SK-N-MC (cell line): ENCODE results near the gene ADRB1.

ENCODE experiments used
- DNase-seq: peaks from one replicate; pipeline ENCODE4 v3.0.0-alpha.2; 2011; ENCODE audit warnings: low read depth, low spot score
- H3K27ac ChIP-seq: fragments of 200-600 bp; sonication (generic); 2 replicates; pipeline ENCODE4 v1.5.1; 2016; ENCODE audit warnings: mixed run types
- H3K36me3 ChIP-seq: fragments of 200-600 bp; sonication (generic); 2 replicates; pipeline ENCODE4 v1.6.1; 2017; ENCODE audit warnings: antibody characterized with exemption, low read length, mixed read lengths; ENCODE audit not compliant: insufficient read depth
- H3K4me3 ChIP-seq: fragments of 200-600 bp; sonication (generic); 2 replicates; pipeline ENCODE4 v1.5.1; 2016
- H3K9ac ChIP-seq: fragments of 200-600 bp; sonication (generic); 2 replicates; pipeline ENCODE4 v1.8.0; 2017; ENCODE audit warnings: mixed run types, mixed read lengths; ENCODE audit not compliant: insufficient read length
- H3K9me3 ChIP-seq: fragments of 200-600 bp; sonication (generic); 2 replicates; pipeline ENCODE4 v1.6.1; 2017; ENCODE audit warnings: low read depth, mild to moderate bottlenecking, antibody characterized with exemption, low read length, moderate library complexity, mixed read lengths
- EZH2 ChIP-seq: fragments of 200-600 bp; sonication (generic); IDR thresholded peaks from one replicate; pipeline ENCODE4 v1.6.1; 2017; ENCODE audit warnings: antibody characterized with exemption
- FOXP2 ChIP-seq: optimal IDR thresholded peaks from 2 replicates; pipeline ENCODE3; 2011; ENCODE audit warnings: mild to moderate bottlenecking, moderate library complexity; ENCODE audit not compliant: insufficient read depth; ENCODE audit errors: extremely low read length, control extremely low read depth
- POLR2AphosphoS5 ChIP-seq: IDR thresholded peaks from 2 replicates; pipeline ENCODE4 v1.6.1; 2012; ENCODE audit warnings: mild to moderate bottlenecking, low read depth, low read length, borderline replicate concordance

The ADRB1 gene

DNA sequence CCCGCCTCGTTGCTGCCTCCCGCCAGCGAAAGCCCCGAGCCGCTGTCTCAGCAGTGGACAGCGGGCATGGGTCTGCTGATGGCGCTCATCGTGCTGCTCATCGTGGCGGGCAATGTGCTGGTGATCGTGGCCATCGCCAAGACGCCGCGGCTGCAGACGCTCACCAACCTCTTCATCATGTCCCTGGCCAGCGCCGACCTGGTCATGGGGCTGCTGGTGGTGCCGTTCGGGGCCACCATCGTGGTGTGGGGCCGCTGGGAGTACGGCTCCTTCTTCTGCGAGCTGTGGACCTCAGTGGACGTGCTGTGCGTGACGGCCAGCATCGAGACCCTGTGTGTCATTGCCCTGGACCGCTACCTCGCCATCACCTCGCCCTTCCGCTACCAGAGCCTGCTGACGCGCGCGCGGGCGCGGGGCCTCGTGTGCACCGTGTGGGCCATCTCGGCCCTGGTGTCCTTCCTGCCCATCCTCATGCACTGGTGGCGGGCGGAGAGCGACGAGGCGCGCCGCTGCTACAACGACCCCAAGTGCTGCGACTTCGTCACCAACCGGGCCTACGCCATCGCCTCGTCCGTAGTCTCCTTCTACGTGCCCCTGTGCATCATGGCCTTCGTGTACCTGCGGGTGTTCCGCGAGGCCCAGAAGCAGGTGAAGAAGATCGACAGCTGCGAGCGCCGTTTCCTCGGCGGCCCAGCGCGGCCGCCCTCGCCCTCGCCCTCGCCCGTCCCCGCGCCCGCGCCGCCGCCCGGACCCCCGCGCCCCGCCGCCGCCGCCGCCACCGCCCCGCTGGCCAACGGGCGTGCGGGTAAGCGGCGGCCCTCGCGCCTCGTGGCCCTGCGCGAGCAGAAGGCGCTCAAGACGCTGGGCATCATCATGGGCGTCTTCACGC is 825 bp downstream of the ADRB1 start:
- no peak for DNase-seq
- Histone ChIP-seq H3K9ac (peak overlapping the region; percentile 93), H3K27ac (peak overlapping the region; percentile 92), H3K4me3 (peak overlapping the region; percentile 87), H3K9me3 (no peaks in the 10 kb centered on the region), H3K36me3 (peaks cover 36% of the 10 kb centered on the region)
- no peak for TF ChIP-seq EZH2
- TF ChIP-seq POLR2AphosphoS5 = no peak
- peak; percentile 28 for TF ChIP-seq FOXP2

DNA sequence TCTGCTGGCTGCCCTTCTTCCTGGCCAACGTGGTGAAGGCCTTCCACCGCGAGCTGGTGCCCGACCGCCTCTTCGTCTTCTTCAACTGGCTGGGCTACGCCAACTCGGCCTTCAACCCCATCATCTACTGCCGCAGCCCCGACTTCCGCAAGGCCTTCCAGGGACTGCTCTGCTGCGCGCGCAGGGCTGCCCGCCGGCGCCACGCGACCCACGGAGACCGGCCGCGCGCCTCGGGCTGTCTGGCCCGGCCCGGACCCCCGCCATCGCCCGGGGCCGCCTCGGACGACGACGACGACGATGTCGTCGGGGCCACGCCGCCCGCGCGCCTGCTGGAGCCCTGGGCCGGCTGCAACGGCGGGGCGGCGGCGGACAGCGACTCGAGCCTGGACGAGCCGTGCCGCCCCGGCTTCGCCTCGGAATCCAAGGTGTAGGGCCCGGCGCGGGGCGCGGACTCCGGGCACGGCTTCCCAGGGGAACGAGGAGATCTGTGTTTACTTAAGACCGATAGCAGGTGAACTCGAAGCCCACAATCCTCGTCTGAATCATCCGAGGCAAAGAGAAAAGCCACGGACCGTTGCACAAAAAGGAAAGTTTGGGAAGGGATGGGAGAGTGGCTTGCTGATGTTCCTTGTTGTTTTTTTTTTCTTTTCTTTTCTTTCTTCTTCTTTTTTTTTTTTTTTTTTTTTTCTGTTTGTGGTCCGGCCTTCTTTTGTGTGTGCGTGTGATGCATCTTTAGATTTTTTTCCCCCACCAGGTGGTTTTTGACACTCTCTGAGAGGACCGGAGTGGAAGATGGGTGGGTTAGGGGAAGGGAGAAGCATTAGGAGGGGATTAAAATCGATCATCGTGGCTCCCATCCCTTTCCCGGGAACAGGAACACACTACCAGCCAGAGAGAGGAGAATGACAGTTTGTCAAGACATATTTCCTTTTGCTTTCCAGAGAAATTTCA is 1.7 kb downstream of the ADRB1 start:
- Histone ChIP-seq H3K9ac (peak overlapping the region; percentile 93), H3K9me3 (no peaks in the 10 kb centered on the region), H3K27ac (peak overlapping the region; percentile 92), H3K36me3 (peaks cover 41% of the 10 kb centered on the region), H3K4me3 (peak overlapping the region; percentile 87)
- TF ChIP-seq EZH2 (no peak), FOXP2 (no peak), POLR2AphosphoS5 (no peak)
- DNase-seq = no peak

DNA sequence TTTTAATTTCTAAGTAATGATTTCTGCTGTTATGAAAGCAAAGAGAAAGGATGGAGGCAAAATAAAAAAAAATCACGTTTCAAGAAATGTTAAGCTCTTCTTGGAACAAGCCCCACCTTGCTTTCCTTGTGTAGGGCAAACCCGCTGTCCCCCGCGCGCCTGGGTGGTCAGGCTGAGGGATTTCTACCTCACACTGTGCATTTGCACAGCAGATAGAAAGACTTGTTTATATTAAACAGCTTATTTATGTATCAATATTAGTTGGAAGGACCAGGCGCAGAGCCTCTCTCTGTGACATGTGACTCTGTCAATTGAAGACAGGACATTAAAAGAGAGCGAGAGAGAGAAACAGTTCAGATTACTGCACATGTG is 2.4 kb downstream of the ADRB1 start:
- no peaks in the 10 kb centered on the region for H3K9me3 ChIP-seq
- no peak for TF ChIP-seq POLR2AphosphoS5
- peak overlapping the region; percentile 92 for H3K27ac ChIP-seq
- H3K9ac ChIP-seq = peak overlapping the region; percentile 93
- DNase-seq = no peak
- H3K4me3 ChIP-seq = peak overlapping the region; percentile 87
- H3K36me3 ChIP-seq = peaks cover 41% of the 10 kb centered on the region

DNA sequence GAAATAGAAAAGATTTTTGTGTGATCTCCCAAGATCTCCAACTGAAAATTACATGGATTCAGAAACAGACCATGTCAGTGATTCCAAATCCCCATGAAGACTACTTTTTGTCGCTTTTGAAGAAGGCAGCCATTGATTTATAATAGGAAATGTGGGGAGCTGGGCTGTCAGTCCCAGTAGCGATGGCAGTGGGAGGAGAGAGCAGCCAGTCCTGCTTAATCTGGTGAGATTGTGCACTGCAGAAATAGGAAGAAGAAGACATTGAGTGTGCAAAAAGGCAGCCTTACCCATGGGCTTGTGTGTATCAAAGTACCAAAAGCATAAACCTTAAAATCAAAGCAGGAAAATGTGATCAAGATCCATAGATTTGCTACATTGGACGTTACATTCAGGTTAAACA is 4.8 kb downstream of the ADRB1 start:
- H3K4me3 ChIP-seq = peak overlapping the region; percentile 87
- DNase-seq = no peak
- H3K9ac ChIP-seq = peak overlapping the region; percentile 93
- H3K9me3 ChIP-seq = no peaks in the 10 kb centered on the region
- peak overlapping the region; percentile 92 for H3K27ac ChIP-seq
- TF ChIP-seq POLR2AphosphoS5 (no peak), EZH2 (no peak), FOXP2 (no peak)
- H3K36me3 ChIP-seq = peaks cover 41% of the 10 kb centered on the region

DNA sequence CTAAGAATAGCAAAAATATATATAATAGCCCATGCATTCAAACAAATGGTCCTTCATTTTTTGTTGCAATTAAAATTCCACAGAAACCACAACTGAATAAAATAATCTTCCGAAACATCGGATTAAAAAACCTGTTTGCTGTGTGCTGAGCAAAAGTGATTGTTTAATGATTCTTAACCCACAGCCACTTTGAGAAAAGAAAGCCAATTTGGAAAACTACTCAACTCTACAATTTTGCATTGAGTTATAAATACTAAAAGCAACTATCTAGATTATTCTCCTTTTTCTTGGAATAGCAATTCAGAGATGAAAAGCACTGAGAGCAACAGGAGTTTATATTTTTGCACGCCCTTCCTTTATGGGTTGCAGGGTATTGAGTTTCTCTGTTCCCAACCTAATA is 8.0 kb downstream of the ADRB1 start:
- Histone ChIP-seq H3K36me3 (peaks cover 27% of the 10 kb centered on the region), H3K27ac (peak overlapping the region; percentile 64; the same call in 1 of the 2 replicates), H3K9ac (no peak overlapping the region), H3K4me3 (no peak overlapping the region), H3K9me3 (no peaks in the 10 kb centered on the region)
- no peak for DNase-seq
- TF ChIP-seq FOXP2 (no peak), POLR2AphosphoS5 (no peak)

DNA sequence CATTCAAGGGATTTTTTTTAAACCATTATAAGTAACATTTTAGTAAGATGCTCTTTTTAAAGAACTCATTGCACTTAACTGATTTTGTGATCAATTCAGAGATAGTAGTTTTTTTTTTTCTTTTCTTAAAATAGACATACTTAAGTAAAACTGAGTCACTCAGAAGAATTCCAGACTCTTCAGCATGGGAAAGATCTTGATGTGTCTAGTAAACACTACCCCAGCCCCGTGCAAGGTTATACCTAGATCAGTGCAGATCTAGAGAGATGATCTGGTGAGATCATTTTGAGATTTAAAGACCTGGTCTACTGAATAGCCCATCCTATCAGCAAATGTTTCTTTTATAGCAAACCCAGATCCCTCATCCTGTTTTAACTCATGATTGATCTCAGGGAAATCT is 8.6 kb downstream of the ADRB1 start:
- H3K27ac ChIP-seq = no peak overlapping the region

DNA sequence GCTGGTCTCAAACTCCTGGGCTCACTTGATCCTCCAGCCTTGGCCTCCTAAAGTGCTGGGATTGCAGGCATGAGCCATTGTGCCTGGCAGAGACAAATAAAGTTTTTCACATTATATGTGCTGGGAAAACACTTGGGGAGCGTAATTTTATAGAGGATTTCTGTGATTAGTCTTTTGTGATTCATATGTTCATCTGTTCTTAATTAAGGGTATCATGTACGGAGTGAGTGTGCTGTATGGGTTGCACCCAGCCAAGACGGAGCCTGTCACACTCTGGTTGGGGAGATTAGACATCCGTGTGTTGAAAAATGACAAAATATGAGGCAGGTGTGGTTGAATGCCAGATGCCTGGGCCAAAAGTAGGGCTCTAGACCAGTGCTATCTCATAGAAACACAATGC is 10.3 kb downstream of the ADRB1 start:
- Histone ChIP-seq H3K36me3 (peaks cover 6% of the 10 kb centered on the region; the same call in 1 of the 2 replicates), H3K9ac (no peak overlapping the region), H3K4me3 (no peak overlapping the region), H3K9me3 (no peaks in the 10 kb centered on the region), H3K27ac (peak overlapping the region; percentile 54; the same call in 1 of the 2 replicates)
- TF ChIP-seq FOXP2 = no peak
- TF ChIP-seq POLR2AphosphoS5 = no peak
- no peak for TF ChIP-seq EZH2
- DNase-seq = no peak

More for the DNA sequence above, 8.6 kb downstream of the ADRB1 start:
- Histone ChIP-seq H3K36me3 (peaks cover 21% of the 10 kb centered on the region), H3K9me3 (no peaks in the 10 kb centered on the region), H3K9ac (no peak overlapping the region), H3K4me3 (no peak overlapping the region)
- TF ChIP-seq FOXP2 (no peak), POLR2AphosphoS5 (no peak), EZH2 (no peak)
- DNase-seq = no peak

DNA sequence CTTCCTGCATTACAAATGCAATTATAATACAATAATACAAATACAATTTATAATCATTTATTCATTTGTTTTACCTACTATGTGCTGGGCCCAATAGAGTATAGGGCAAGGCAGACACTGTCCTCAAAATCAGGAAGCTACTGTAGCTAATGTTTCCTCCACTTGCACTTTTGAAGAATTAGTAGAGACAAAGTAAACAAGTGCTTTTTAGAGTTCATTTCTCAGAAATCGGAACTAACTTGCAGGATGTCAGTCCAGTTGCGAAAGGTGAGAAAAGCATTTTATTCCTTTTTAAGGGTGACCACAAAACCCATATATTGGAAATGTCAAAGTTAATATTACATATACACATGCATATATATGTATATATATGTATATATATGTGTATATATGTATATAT is 14.2 kb downstream of the ADRB1 start:
- DNase-seq = no peak
- no peak overlapping the region for H3K4me3 ChIP-seq
- TF ChIP-seq FOXP2 (no peak), EZH2 (no peak), POLR2AphosphoS5 (no peak)

More for the DNA sequence above, 14.2 kb downstream of the ADRB1 start:
- H3K36me3 ChIP-seq = no peaks in the 10 kb centered on the region
- no peak overlapping the region for H3K27ac ChIP-seq
- H3K9me3 ChIP-seq = no peaks in the 10 kb centered on the region
- H3K9ac ChIP-seq = no peak overlapping the region
